Measurements from ENCODE around the gene AOPEP. TPM values are rescaled to one million over a fixed set of nuclear protein-coding genes. Genes with fewer than 3 reads are reported as not detected.

Gene AOPEP
- total RNA-seq, 1 donor from 2014 or later = 175 TPM

- Histone ChIP-seq H3K4me1 (peaks cover 100% of the 10 kb centered on the region), H3K36me3 (peaks cover 41% of the 10 kb centered on the region)
Measured at GRCh38 chr9:95024097-95024671, 297.7 kb downstream of the AOPEP start.

GRCh38 chr9:95025213-95026147 lies 299.0 kb downstream of the AOPEP start:
- peak overlapping the region; percentile 84 for H3K27ac ChIP-seq (replicated peaks)
- peak overlapping the region; percentile 42 for H3K4me3 ChIP-seq
- peaks cover 28% of the 10 kb centered on the region for H3K36me3 ChIP-seq
- peak; percentile 68 for DNase-seq
- TF ChIP-seq, protein P1, sequence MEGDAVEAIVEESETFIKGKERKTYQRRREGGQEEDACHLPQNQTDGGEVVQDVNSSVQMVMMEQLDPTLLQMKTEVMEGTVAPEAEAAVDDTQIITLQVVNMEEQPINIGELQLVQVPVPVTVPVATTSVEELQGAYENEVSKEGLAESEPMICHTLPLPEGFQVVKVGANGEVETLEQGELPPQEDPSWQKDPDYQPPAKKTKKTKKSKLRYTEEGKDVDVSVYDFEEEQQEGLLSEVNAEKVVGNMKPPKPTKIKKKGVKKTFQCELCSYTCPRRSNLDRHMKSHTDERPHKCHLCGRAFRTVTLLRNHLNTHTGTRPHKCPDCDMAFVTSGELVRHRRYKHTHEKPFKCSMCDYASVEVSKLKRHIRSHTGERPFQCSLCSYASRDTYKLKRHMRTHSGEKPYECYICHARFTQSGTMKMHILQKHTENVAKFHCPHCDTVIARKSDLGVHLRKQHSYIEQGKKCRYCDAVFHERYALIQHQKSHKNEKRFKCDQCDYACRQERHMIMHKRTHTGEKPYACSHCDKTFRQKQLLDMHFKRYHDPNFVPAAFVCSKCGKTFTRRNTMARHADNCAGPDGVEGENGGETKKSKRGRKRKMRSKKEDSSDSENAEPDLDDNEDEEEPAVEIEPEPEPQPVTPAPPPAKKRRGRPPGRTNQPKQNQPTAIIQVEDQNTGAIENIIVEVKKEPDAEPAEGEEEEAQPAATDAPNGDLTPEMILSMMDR (IDR thresholded peaks at IDR 0.05; ENCODE audit: borderline replicate concordance) = peak; percentile 56
- H3K4me1 ChIP-seq = peaks cover 100% of the 10 kb centered on the region
- no peaks in the 10 kb centered on the region for H3K27me3 ChIP-seq (ENCODE audit: low read depth)
- no peaks in the 10 kb centered on the region for H3K9me3 ChIP-seq (replicated peaks)
- intact Hi-C loops (cut with micrococcal nuclease) = loop anchor here (10.0 kb wide), 1 partner anchor 241 kb away; no protein-coding TSS in a partner anchor

More at GRCh38 chr9:95024097-95024671, 297.7 kb downstream of the AOPEP start:
- Histone ChIP-seq H3K27me3 (ENCODE audit: low read depth) (no peaks in the 10 kb centered on the region), H3K4me3 (peak overlapping the region; percentile 42), H3K27ac (replicated peaks) (peak overlapping the region; percentile 84), H3K9me3 (replicated peaks) (no peaks in the 10 kb centered on the region)
- peak; percentile 37 for DNase-seq
- intact Hi-C loops (cut with micrococcal nuclease) = loop anchor here (10.0 kb wide), 1 partner anchor 239 kb away; no protein-coding TSS in a partner anchor
- TF ChIP-seq, protein P1 (IDR thresholded peaks at IDR 0.05; ENCODE audit: borderline replicate concordance) = peak; percentile 19

DNA sequence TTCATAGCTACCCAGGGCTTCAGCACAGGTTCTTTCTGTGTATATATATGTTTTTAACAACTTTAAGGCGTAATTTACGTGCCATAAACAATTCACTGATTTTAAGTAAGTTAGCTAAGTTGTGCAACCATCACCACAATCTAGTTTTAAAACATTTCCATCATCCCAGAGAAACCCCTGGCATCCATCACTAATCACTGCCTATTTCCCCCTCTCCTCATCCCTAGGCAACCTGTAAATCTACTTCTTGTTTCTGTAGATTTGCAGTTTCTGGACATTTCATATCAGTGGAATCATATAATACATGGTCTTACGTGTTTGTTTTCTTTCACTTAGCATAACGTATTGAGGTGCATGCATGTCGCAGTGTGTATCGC lies 299.6 kb downstream of the AOPEP start:
- intact Hi-C loops (cut with micrococcal nuclease) = loop anchor here (10.0 kb wide), 1 partner anchor 241 kb away; no protein-coding TSS in a partner anchor
- TF ChIP-seq, protein P1 (IDR thresholded peaks at IDR 0.05; ENCODE audit: borderline replicate concordance) = no peak
- no peaks in the 10 kb centered on the region for H3K27me3 ChIP-seq (ENCODE audit: low read depth)
- peaks cover 100% of the 10 kb centered on the region for H3K4me1 ChIP-seq
- no peak for DNase-seq
- H3K36me3 ChIP-seq = peaks cover 23% of the 10 kb centered on the region
- H3K9me3 ChIP-seq (replicated peaks) = no peaks in the 10 kb centered on the region
- H3K4me3 ChIP-seq = peak overlapping the region; percentile 42
- peak overlapping the region; percentile 84 for H3K27ac ChIP-seq (replicated peaks)

- peak overlapping the region; percentile 84 for H3K27ac ChIP-seq (replicated peaks)
- H3K36me3 ChIP-seq = peaks cover 7% of the 10 kb centered on the region
- H3K4me3 ChIP-seq = peak overlapping the region; percentile 15
- no peak for DNase-seq
- TF ChIP-seq, protein P1 (IDR thresholded peaks at IDR 0.05; ENCODE audit: borderline replicate concordance) = no peak
- intact Hi-C loops (cut with micrococcal nuclease) = loop anchor here (10.0 kb wide), 1 partner anchor 243 kb away; no protein-coding TSS in a partner anchor
- H3K27me3 ChIP-seq (ENCODE audit: low read depth) = no peaks in the 10 kb centered on the region
- no peaks in the 10 kb centered on the region for H3K9me3 ChIP-seq (replicated peaks)
- H3K4me1 ChIP-seq = peaks cover 100% of the 10 kb centered on the region
Measured at GRCh38 chr9:95027914-95028852, 301.7 kb downstream of the AOPEP start.

- TF ChIP-seq, protein P1 (IDR thresholded peaks at IDR 0.05; ENCODE audit: borderline replicate concordance) = no peak
- intact Hi-C loops (cut with micrococcal nuclease) = loop anchor here (10.0 kb wide), 1 partner anchor 244 kb away; no protein-coding TSS in a partner anchor
- Histone ChIP-seq H3K9me3 (replicated peaks) (no peaks in the 10 kb centered on the region), H3K4me1 (peaks cover 100% of the 10 kb centered on the region), H3K36me3 (peaks cover 7% of the 10 kb centered on the region), H3K27ac (replicated peaks) (peak overlapping the region; percentile 84), H3K27me3 (ENCODE audit: low read depth) (no peaks in the 10 kb centered on the region), H3K4me3 (peak overlapping the region; percentile 15)
- DNase-seq = no peak
Measured at GRCh38 chr9:95028853-95029219, 302.3 kb downstream of the AOPEP start.
